GM21526 (cell line): ENCODE data around the gene DRGX.

Experiments used
- ATAC-seq: cut with Tn5 transposase; IDR thresholded peaks from one replicate; pipeline ENCODE4 v1.9.1; 2021; ENCODE audit warnings: moderate library complexity; ENCODE audit not compliant: unreplicated experiment, low FRiP score

Gene DRGX

GRCh38 chr10:49408519-49409306, 12.8 kb upstream of the DRGX start:
- ATAC-seq, result no peak

GRCh38 chr10:49407552-49408137, 11.8 kb upstream of the DRGX start:
- no peak for ATAC-seq

- no peak for ATAC-seq
Measured at GRCh38 chr10:49407151-49407550, 11.3 kb upstream of the DRGX start.

GRCh38 chr10:49404321-49404878, 8.5 kb upstream of the DRGX start:
- no peak for ATAC-seq

GRCh38 chr10:49403363-49403762, 7.5 kb upstream of the DRGX start:
- ATAC-seq, result no peak

- ATAC-seq, result no peak
Measured at GRCh38 chr10:49400365-49400764, 4.5 kb upstream of the DRGX start.

- ATAC-seq, result no peak
Measured at GRCh38 chr10:49398986-49399385, 3.1 kb upstream of the DRGX start.

GRCh38 chr10:49398000-49398861, 2.3 kb upstream of the DRGX start:
- peak; percentile 75 for ATAC-seq

- ATAC-seq, result no peak
Measured at GRCh38 chr10:49397036-49397999, 1.4 kb upstream of the DRGX start.

- no peak for ATAC-seq
Measured at GRCh38 chr10:49396666-49396999, 744 bp upstream of the DRGX start.

- no peak for ATAC-seq
Measured at GRCh38 chr10:49394933-49395740, 752 bp downstream of the DRGX start.

- ATAC-seq, result no peak
Measured at GRCh38 chr10:49393757-49394156, 2.1 kb downstream of the DRGX start.

- ATAC-seq, result no peak
Measured at GRCh38 chr10:49393301-49393700, 2.6 kb downstream of the DRGX start.

GRCh38 chr10:49389361-49389933, 6.4 kb downstream of the DRGX start:
- no peak for ATAC-seq

- ATAC-seq, result no peak
Measured at GRCh38 chr10:49388161-49388560, 7.7 kb downstream of the DRGX start.

GRCh38 chr10:49387071-49387470, 8.8 kb downstream of the DRGX start:
- ATAC-seq, result no peak

GRCh38 chr10:49385939-49386922, 9.7 kb downstream of the DRGX start:
- ATAC-seq, result no peak
